Fibroblast of skin of left quadriceps (primary cell): ENCODE results near the gene EPHB1.
"Not testable (repeated sequence)": the region's sequence is repeated elsewhere in the genome, so short reads cannot be mapped to it uniquely, and the experiment has no call there.

Experiments
- DNase-seq, 2 experiments: peaks; one replicate each; pipeline ENCODE4 v3.0.0-alpha.2; 2013; ENCODE audit warnings: low read depth in 2 of 2

The EPHB1 gene

GRCh38 chr3:135083756-135084155 lies 288.7 kb downstream of the EPHB1 start:
- DNase-seq: no peak

- DNase-seq: peak; percentile 15 to 22
Measured at GRCh38 chr3:135084405-135084804, 289.3 kb downstream of the EPHB1 start.

- DNase-seq: no peak
Measured at GRCh38 chr3:135084976-135085375, 289.9 kb downstream of the EPHB1 start.

- no peak for DNase-seq
Measured at GRCh38 chr3:135085652-135086436, 290.8 kb downstream of the EPHB1 start.

GRCh38 chr3:135087782-135088181 lies 292.7 kb downstream of the EPHB1 start:
- no peak for DNase-seq

- no peak for DNase-seq
Measured at GRCh38 chr3:135089451-135089850, 294.4 kb downstream of the EPHB1 start.

GRCh38 chr3:135090020-135090717 lies 295.1 kb downstream of the EPHB1 start:
- no peak for DNase-seq

GRCh38 chr3:135091946-135092345 lies 296.9 kb downstream of the EPHB1 start:
- DNase-seq: no peak

GRCh38 chr3:135093121-135093520 lies 298.1 kb downstream of the EPHB1 start:
- DNase-seq: no peak

GRCh38 chr3:135097276-135097946 lies 302.4 kb downstream of the EPHB1 start:
- no peak for DNase-seq

GRCh38 chr3:135099734-135100355 lies 304.8 kb downstream of the EPHB1 start:
- DNase-seq: no peak

- no peak for DNase-seq
Measured at GRCh38 chr3:135100366-135100765, 305.3 kb downstream of the EPHB1 start.

- no peak for DNase-seq
Measured at GRCh38 chr3:135103917-135104316, 308.9 kb downstream of the EPHB1 start.

- peak; percentile 12 to 18 for DNase-seq
Measured at GRCh38 chr3:135106445-135106844, 311.4 kb downstream of the EPHB1 start.

- no peak for DNase-seq
Measured at GRCh38 chr3:135107043-135107442, 312.0 kb downstream of the EPHB1 start.

- no peak for DNase-seq
Measured at GRCh38 chr3:135109681-135110080, 314.6 kb downstream of the EPHB1 start.

- DNase-seq: not testable (repeated sequence)
Measured at GRCh38 chr3:135114551-135114950, 319.5 kb downstream of the EPHB1 start.

- no peak for DNase-seq
Measured at GRCh38 chr3:135117977-135118376, 322.9 kb downstream of the EPHB1 start.

- DNase-seq: no peak
Measured at GRCh38 chr3:135118792-135119191, 323.7 kb downstream of the EPHB1 start.

- DNase-seq: peak; percentile 14 to 20
Measured at GRCh38 chr3:135125171-135125801, 330.2 kb downstream of the EPHB1 start.

GRCh38 chr3:135127946-135128470 lies 332.9 kb downstream of the EPHB1 start:
- DNase-seq: no peak
